ENCODE measurements around the gene KRTAP10-11. TPM values are rescaled to one million over a fixed set of nuclear protein-coding genes. Genes with fewer than 3 reads are reported as not detected.
"Not testable (repeated sequence)": the region's sequence is repeated elsewhere in the genome, so short reads cannot be mapped to it uniquely, and the experiment has no call there.

The KRTAP10-11 gene
- total RNA-seq, 1 donor from 2014 or later: not detected

DNA sequence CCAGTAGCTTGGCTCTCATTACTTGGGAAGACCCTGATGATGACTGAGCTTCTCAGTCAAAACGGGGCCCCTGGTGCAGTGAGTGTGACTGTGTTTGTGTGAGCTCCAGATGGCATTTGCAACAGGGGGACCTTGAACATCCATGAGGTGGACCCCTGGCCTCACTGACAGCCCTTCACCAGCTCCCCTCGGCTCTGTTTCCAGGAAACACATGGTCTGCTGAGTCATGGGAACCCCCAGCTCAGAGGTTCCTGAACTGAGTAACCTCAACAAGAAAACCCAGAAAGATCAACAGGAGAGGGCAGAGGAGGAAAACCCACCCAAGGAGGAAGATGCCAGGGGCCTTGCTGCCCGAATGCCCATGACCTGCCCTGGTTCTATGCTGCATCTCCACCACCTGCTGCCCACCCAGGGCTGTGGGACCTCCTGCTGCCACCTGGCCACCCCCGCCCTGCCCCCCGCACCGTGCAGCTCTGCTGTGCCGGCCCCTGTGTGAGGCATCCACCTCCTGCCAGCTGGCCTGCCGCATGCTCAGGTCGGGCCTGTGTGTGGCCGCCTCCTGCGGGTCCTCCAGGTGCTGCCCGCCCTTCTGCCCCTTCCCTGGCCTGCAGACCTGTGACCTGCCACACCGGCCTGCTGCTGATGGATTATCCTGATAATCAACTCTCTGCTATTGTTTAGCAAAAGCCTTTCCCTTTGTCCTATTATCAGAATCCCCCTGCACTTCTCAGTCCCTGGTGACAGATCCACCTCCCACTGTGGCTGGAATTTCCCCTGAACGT lies 40.0 kb downstream of the KRTAP10-11 start:
- Mint-ChIP-seq H3K9me3 (no peaks in the 10 kb centered on the region), H3K36me3 (no peaks in the 10 kb centered on the region), H3K4me3 (no peak overlapping the region), H3K27ac (no peak overlapping the region), H3K4me1 (ENCODE audit: unreplicated experiment) (peaks cover 18% of the 10 kb centered on the region), H3K27me3 (peaks cover 65% of the 10 kb centered on the region)
- no peak for TF ChIP-seq CTCF (conservative IDR thresholded peaks at IDR 0.05)
- DNase-seq (ENCODE audit: extremely low spot score, unreplicated experiment): no peak

DNA sequence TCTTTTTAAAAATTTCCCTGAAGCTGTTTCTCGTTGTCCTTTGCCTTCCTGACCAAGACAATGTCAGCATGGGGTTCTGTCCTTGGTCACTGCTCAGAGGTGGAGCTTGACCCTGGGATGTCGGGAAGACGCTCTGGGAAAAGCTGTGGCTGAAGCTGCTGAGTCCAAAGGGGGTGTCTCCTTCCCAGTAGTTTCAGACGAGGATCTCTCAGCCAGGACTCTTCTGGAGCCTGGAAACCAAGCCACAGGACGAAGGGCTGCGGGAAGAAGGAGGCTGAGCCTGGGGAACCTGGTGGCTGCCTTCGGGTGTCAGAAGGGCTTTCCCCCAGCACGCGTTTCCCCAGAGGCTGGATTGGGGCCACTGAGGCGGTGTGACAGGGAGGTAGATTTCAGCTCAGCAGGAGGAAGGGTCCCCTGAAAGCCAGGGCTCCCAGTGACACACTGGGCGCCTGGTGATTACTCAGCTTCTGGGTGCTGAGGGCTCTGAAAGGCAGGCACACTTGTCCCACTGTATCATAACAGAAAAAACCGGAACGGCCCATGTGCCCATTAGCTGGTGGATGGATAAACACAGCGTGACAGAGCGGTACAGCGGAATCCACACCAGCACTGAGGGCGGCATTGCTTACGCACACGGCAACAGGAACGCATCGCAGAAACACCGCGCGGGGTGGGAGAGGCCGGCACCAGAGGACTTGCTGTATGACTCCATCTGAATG lies 40.8 kb downstream of the KRTAP10-11 start:
- no peak overlapping the region for H3K27ac Mint-ChIP-seq
- H3K27me3 Mint-ChIP-seq: peaks cover 67% of the 10 kb centered on the region
- H3K36me3 Mint-ChIP-seq: no peaks in the 10 kb centered on the region
- no peak for DNase-seq (ENCODE audit: extremely low spot score, unreplicated experiment)
- no peak for TF ChIP-seq CTCF (conservative IDR thresholded peaks at IDR 0.05)
- peaks cover 18% of the 10 kb centered on the region for H3K4me1 Mint-ChIP-seq (ENCODE audit: unreplicated experiment)
- no peaks in the 10 kb centered on the region for H3K9me3 Mint-ChIP-seq
- peak overlapping the region; percentile 7 for H3K4me3 Mint-ChIP-seq

DNA sequence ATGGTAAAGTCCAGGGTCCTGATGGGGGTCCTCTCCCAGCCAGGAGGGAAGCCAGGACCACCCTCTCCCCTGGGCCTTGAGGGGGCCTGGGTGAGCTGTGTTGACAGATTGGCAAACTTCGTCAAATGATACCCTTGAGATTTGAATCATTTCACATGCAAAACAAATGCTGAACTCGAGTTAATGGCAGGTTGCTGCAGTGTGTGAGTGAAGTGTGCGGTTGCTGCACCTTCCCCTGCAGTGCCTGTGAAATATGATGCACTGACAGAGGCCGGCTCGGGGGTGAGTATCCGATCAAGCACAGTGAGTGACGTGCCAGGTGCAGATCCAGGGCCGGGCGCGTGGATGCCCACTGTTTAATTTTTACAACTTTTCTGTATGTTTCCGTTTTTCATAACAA lies 41.5 kb downstream of the KRTAP10-11 start:
- TF ChIP-seq CTCF (conservative IDR thresholded peaks at IDR 0.05): no peak
- Mint-ChIP-seq H3K36me3 (no peaks in the 10 kb centered on the region), H3K9me3 (peaks cover 4% of the 10 kb centered on the region), H3K4me1 (ENCODE audit: unreplicated experiment) (peaks cover 18% of the 10 kb centered on the region), H3K4me3 (no peak overlapping the region), H3K27me3 (peaks cover 62% of the 10 kb centered on the region), H3K27ac (no peak overlapping the region)
- no peak for DNase-seq (ENCODE audit: extremely low spot score, unreplicated experiment)

- not testable (repeated sequence) for H3K27ac Mint-ChIP-seq; H3K36me3 Mint-ChIP-seq; DNase-seq (ENCODE audit: extremely low spot score, unreplicated experiment); H3K4me3 Mint-ChIP-seq
- Mint-ChIP-seq H3K9me3 (peaks cover 17% of the 10 kb centered on the region), H3K27me3 (peaks cover 63% of the 10 kb centered on the region), H3K4me1 (ENCODE audit: unreplicated experiment) (peaks cover 18% of the 10 kb centered on the region)
These were observed 43.5 kb downstream of the KRTAP10-11 start for GRCh38 chr21:44689740-44690139.

DNA sequence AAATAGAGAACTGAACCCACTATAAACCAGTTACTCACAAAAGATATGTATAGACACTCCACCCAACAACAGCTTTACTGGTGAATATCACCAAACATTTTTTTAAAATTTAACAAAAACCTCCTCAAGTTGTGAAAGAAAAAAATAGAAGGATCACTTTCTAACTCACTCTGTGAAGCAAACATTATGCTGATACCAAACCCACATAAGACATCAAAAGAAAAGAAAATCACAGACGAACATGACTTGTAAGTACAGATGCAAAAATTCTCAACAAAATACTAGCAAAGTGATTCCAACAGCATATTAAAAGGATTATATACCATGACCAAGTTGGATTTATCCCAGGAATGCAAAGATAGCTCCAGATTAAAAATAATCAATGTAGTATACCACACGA lies 45.5 kb downstream of the KRTAP10-11 start:
- no peak overlapping the region for H3K4me3 Mint-ChIP-seq
- H3K9me3 Mint-ChIP-seq: peaks cover 17% of the 10 kb centered on the region
- no peak for TF ChIP-seq CTCF (conservative IDR thresholded peaks at IDR 0.05)
- H3K4me1 Mint-ChIP-seq (ENCODE audit: unreplicated experiment): peaks cover 14% of the 10 kb centered on the region
- H3K27me3 Mint-ChIP-seq: peaks cover 66% of the 10 kb centered on the region
- DNase-seq (ENCODE audit: extremely low spot score, unreplicated experiment): no peak
- no peaks in the 10 kb centered on the region for H3K36me3 Mint-ChIP-seq
- no peak overlapping the region for H3K27ac Mint-ChIP-seq

All from type B pancreatic cell (in vitro differentiated cells).